ENCODE results near the gene CTTN.
A peak's percentile ranks its signal among the peaks of the same experiment; 100 is the strongest.

Gene CTTN

DNA sequence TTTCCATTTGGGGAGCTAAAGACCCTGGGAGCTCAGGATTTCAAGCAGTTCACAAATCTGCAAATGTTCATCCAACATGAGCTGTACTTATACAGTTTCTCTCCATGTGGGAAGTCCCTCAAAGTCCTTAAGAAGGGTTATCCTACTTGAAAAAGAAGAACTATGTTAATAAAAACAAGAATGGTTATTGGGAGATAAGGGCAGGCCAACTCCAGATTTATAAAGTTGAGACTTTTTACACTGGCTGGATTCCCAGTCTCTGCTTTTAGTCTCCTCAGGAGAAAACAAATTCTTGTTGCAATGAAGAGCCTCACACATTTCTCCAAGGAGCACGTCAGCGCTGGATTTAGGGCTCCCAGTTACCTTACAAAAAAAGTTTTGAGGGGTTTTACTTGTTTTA lies 34.2 kb upstream of the CTTN start:
- 80% methylated on average over 2 of the region's 2 CpGs for WGBS

DNA sequence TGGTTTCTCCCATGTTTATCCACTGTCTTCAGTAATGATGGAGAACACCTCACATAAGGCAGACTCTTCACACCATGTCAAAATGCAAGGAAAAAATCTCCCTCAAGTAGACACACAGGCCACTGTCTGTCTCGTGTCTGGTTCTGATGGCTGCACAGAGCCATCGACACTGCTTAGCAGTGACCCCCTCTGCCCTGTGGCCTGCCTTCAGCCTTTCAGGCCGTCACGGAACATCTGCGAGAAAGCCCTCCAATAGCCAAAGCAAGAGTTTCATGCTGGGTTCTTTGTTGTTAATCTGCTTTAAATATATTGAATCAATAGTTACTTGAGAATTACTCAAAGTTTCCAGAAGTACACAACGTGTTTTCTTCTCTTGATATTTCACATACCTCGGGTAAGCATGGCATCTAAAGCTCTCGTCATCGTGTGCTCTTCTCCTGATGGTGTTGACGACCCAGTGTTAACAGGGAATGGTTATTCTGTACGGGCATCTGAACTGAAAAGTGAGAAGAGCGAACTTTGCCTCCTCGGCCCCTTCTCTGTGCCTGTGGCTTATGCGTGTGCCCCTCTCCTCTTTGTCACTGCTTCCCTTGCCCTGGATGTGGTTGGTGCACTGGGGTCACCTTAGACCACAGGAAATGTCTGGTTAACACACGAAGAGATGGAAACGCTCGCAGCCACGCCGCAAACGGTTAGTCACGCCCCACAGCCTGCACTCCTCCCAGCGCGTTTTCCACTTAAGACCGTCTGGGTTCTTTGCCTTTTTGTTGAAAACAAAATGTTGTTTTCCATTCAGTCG lies 33.4 kb upstream of the CTTN start:
- H3K36me3 ChIP-seq (ENCODE audit: insufficient read depth, low read length), result peaks cover 78% of the 10 kb centered on the region
- H3K4me3 ChIP-seq (ENCODE audit: low read length), result no peak overlapping the region
- H3K9ac ChIP-seq (ENCODE audit: low read depth, low read length), result no peak overlapping the region
- no peaks in the 10 kb centered on the region for H3K27me3 ChIP-seq (ENCODE audit: insufficient read depth, low read length)
- 95% methylated on average over 25 of the region's 25 CpGs for WGBS
- H3K4me1 ChIP-seq (ENCODE audit: insufficient read depth, low read length), result no peaks in the 10 kb centered on the region
- no peak overlapping the region for H3K27ac ChIP-seq (ENCODE audit: low read depth, low read length)
- H3K9me3 ChIP-seq (ENCODE audit: insufficient read depth, low read depth, low read length), result no peaks in the 10 kb centered on the region

More for the DNA sequence above, 34.2 kb upstream of the CTTN start:
- Histone ChIP-seq H3K36me3 (ENCODE audit: insufficient read depth, low read length) (peaks cover 85% of the 10 kb centered on the region), H3K27ac (ENCODE audit: low read depth, low read length) (no peak overlapping the region), H3K4me3 (ENCODE audit: low read length) (no peak overlapping the region), H3K9me3 (ENCODE audit: insufficient read depth, low read depth, low read length) (no peaks in the 10 kb centered on the region), H3K9ac (ENCODE audit: low read depth, low read length) (no peak overlapping the region), H3K27me3 (ENCODE audit: insufficient read depth, low read length) (no peaks in the 10 kb centered on the region), H3K4me1 (ENCODE audit: insufficient read depth, low read length) (no peaks in the 10 kb centered on the region)

DNA sequence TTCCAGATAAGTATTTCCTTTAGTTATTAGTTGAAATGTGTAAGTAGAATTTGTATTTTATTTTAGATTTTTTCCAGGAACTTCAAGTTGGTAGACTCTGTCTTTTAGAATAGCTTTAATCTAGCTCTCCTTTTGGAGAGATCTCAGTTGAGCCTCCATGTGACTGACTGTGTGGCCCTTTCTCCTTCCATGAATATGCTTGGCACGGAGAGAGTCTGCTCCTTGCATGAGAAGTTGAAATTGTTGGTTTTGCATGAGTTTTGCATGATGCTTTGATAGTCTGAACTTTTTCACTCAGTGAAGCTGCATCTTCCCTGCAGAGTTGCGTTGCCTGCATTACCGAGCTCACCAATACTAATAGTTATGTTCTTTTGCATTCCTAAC lies 32.8 kb upstream of the CTTN start:
- H3K27me3 ChIP-seq (ENCODE audit: insufficient read depth, low read length), result no peaks in the 10 kb centered on the region
- H3K27ac ChIP-seq (ENCODE audit: low read depth, low read length), result no peak overlapping the region
- 98% methylated on average over 3 of the region's 3 CpGs for WGBS
- no peak overlapping the region for H3K4me3 ChIP-seq (ENCODE audit: low read length)
- no peaks in the 10 kb centered on the region for H3K9me3 ChIP-seq (ENCODE audit: insufficient read depth, low read depth, low read length)
- H3K36me3 ChIP-seq (ENCODE audit: insufficient read depth, low read length), result peaks cover 72% of the 10 kb centered on the region
- no peaks in the 10 kb centered on the region for H3K4me1 ChIP-seq (ENCODE audit: insufficient read depth, low read length)
- no peak overlapping the region for H3K9ac ChIP-seq (ENCODE audit: low read depth, low read length)

DNA sequence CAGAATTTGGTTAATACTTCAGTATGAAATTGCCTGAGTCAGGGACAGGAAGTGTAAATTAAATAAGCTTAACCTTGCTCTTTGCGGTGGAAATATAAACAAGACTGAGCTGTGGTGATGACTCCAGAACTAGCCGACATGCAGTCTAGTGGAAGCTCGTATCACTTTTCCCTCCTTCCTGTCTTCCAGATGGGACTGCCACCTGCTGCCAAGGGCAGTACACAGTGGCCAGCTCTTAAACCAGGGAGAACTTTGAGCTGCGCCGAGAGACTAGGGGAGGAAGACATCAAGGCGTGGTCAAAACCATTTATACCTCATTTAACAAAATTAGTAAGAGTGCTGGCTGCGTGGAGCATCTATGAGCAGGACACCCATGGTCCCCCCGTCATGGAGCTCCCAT lies 31.3 kb upstream of the CTTN start:
- Histone ChIP-seq H3K27ac (ENCODE audit: low read depth, low read length) (no peak overlapping the region), H3K36me3 (ENCODE audit: insufficient read depth, low read length) (peaks cover 63% of the 10 kb centered on the region), H3K4me1 (ENCODE audit: insufficient read depth, low read length) (no peaks in the 10 kb centered on the region), H3K9ac (ENCODE audit: low read depth, low read length) (no peak overlapping the region), H3K9me3 (ENCODE audit: insufficient read depth, low read depth, low read length) (no peaks in the 10 kb centered on the region), H3K27me3 (ENCODE audit: insufficient read depth, low read length) (no peaks in the 10 kb centered on the region), H3K4me3 (ENCODE audit: low read length) (no peak overlapping the region)
- WGBS, result 96% methylated on average over 8 of the region's 8 CpGs

DNA sequence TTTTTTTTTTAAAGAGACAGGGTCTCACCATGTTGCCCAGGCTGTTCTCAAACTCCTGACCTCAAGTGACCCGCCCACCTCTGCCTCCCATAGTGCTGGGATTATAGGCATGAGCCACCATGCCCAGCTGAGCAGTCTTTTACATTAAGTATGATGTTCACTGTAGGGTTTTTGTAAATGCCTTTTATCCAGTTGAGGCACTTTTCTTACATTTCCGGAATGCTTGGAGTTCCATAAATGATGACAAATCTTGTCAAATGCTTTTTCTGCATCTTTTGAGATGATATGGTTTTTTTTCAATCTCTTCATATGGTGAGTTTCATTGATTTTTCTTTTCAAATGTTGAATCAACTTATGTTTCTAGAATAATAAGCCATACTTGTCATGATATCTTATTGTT lies 29.4 kb upstream of the CTTN start:
- no peak overlapping the region for H3K27ac ChIP-seq (ENCODE audit: low read depth, low read length)
- no peaks in the 10 kb centered on the region for H3K9me3 ChIP-seq (ENCODE audit: insufficient read depth, low read depth, low read length)
- no peaks in the 10 kb centered on the region for H3K27me3 ChIP-seq (ENCODE audit: insufficient read depth, low read length)
- H3K36me3 ChIP-seq (ENCODE audit: insufficient read depth, low read length), result peaks cover 63% of the 10 kb centered on the region
- H3K4me1 ChIP-seq (ENCODE audit: insufficient read depth, low read length), result no peaks in the 10 kb centered on the region
- no peak overlapping the region for H3K4me3 ChIP-seq (ENCODE audit: low read length)
- H3K9ac ChIP-seq (ENCODE audit: low read depth, low read length), result no peak overlapping the region
- 96% methylated on average over 2 of the region's 2 CpGs for whole genome bisulfite sequencing

DNA sequence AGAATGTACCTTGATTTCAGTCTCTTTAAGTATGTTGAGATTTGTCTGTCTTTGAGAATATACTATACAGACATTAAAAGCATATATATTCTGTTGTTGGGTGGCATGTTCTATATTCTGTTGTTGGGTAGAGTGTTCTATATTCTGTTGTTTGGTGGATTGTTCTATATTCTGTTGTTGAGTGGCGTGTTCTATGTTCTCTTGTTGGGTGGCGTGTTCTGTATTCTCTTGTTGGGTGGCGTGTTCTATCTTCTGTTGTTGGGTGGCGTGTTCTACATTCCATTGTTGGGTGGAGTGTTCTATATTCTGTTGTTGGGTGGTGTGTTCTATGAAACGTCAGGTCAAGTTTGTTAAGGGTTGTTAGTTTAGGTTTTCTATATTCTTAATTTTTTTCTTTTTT lies 27.1 kb upstream of the CTTN start:
- WGBS, result 76% methylated on average over 4 of the region's 5 CpGs
- H3K27me3 ChIP-seq (ENCODE audit: insufficient read depth, low read length), result no peaks in the 10 kb centered on the region
- H3K4me1 ChIP-seq (ENCODE audit: insufficient read depth, low read length), result no peaks in the 10 kb centered on the region
- H3K4me3 ChIP-seq (ENCODE audit: low read length), result no peak overlapping the region
- no peak overlapping the region for H3K9ac ChIP-seq (ENCODE audit: low read depth, low read length)
- peaks cover 63% of the 10 kb centered on the region for H3K36me3 ChIP-seq (ENCODE audit: insufficient read depth, low read length)
- H3K27ac ChIP-seq (ENCODE audit: low read depth, low read length), result no peak overlapping the region
- no peaks in the 10 kb centered on the region for H3K9me3 ChIP-seq (ENCODE audit: insufficient read depth, low read depth, low read length)

DNA sequence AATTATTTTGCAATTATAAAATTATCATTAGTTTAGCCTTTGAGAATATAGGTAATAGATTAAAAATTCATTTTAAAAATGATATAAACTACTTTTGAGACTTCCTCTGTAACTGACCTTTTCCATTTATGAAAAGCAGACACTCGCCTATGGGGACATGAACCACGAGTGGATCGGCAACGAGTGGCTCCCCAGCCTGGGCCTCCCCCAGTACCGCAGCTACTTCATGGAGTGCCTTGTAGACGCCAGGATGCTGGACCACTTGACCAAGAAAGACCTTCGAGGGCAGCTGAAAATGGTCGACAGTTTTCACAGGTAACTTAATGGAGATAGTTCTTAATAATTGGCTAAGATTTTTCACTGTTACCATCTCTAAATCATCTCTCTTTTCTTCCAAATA lies 26.3 kb upstream of the CTTN start:
- Histone ChIP-seq H3K4me1 (ENCODE audit: insufficient read depth, low read length) (no peaks in the 10 kb centered on the region), H3K36me3 (ENCODE audit: insufficient read depth, low read length) (peaks cover 64% of the 10 kb centered on the region), H3K27ac (ENCODE audit: low read depth, low read length) (no peak overlapping the region), H3K9me3 (ENCODE audit: insufficient read depth, low read depth, low read length) (no peaks in the 10 kb centered on the region), H3K4me3 (ENCODE audit: low read length) (no peak overlapping the region), H3K9ac (ENCODE audit: low read depth, low read length) (no peak overlapping the region), H3K27me3 (ENCODE audit: insufficient read depth, low read length) (no peaks in the 10 kb centered on the region)
- 93% methylated on average over 8 of the region's 8 CpGs for WGBS

DNA sequence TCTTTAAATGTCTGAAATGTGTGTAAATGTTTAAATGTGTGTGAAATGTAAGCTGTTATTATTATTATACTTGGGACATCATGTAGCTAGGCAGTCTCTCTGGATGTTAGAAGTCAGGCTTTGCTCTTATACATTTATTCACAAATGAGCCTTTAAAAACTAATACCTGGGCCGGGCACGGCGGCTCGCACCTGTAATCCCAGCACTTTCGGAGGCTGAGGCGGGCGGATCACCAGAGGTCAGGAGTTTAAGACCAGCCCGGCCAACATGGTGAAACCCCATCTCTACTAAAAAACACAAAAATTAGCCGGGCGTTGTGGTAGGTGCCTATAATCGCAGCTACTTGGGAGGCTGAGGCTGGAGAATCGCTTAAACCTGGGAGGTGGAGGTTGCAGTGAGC lies 21.7 kb upstream of the CTTN start:
- Histone ChIP-seq H3K4me3 (ENCODE audit: low read length) (no peak overlapping the region), H3K9me3 (ENCODE audit: insufficient read depth, low read depth, low read length) (no peaks in the 10 kb centered on the region), H3K9ac (ENCODE audit: low read depth, low read length) (no peak overlapping the region), H3K27me3 (ENCODE audit: insufficient read depth, low read length) (no peaks in the 10 kb centered on the region), H3K4me1 (ENCODE audit: insufficient read depth, low read length) (peaks cover 3% of the 10 kb centered on the region; the same call in 1 of the 2 replicates), H3K27ac (ENCODE audit: low read depth, low read length) (no peak overlapping the region), H3K36me3 (ENCODE audit: insufficient read depth, low read length) (peaks cover 91% of the 10 kb centered on the region)
- 91% methylated on average over 12 of the region's 12 CpGs for WGBS

DNA sequence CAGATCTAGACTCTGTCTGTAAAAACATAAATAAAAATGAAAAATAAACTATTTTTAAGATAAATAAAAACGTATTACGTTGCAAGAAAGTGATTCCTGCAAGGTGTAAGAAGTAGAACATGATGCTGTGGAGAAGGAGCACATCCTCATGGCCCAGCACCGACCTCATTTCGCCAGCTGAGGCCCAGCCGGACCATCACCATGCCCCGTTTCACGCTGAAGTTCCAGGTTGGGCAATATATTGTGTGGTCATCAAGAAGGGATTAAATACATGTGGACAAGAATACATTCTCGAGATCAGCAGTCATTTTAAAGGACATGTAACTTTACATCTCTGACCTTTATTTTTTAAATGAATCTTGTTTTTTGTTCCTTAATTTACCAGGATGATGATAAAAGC lies 20.7 kb upstream of the CTTN start:
- H3K9me3 ChIP-seq (ENCODE audit: insufficient read depth, low read depth, low read length), result no peaks in the 10 kb centered on the region
- peaks cover 91% of the 10 kb centered on the region for H3K36me3 ChIP-seq (ENCODE audit: insufficient read depth, low read length)
- H3K4me3 ChIP-seq (ENCODE audit: low read length), result no peak overlapping the region
- H3K27ac ChIP-seq (ENCODE audit: low read depth, low read length), result no peak overlapping the region
- H3K27me3 ChIP-seq (ENCODE audit: insufficient read depth, low read length), result no peaks in the 10 kb centered on the region
- peaks cover 13% of the 10 kb centered on the region for H3K4me1 ChIP-seq (ENCODE audit: insufficient read depth, low read length)
- no peak overlapping the region for H3K9ac ChIP-seq (ENCODE audit: low read depth, low read length)
- WGBS, result 95% methylated on average over 7 of the region's 8 CpGs

DNA sequence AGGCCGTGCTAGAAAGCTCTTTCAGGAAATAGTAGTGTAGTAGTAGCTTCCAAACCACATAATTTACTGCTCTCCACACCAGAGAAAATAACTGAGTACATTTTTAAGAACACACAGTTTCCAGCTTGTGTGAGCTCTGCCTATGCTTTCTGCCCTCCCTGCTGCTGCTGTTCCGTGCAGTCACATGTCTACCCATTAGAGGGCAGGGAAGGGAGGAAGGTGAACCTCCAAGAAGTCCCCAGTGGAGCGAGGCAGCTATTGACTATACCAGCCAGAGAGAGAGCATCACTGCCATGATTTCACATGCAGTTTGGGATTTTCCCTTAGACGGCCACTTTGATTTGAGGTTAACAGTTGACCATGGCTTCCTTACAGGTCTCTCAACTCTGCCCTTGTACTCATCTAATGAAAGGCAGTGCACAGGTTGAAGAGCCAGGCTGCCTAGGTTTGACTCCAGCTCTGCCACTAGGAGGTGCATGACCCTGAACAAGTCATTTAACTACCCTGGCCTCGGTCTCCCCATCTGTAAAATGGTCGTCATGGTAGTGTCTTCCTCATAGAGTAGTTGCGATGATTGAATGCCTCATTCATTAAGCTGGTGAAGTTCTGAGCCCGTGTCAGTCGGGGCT lies 19.7 kb upstream of the CTTN start:
- Histone ChIP-seq H3K9me3 (ENCODE audit: insufficient read depth, low read depth, low read length) (no peaks in the 10 kb centered on the region), H3K36me3 (ENCODE audit: insufficient read depth, low read length) (peaks cover 91% of the 10 kb centered on the region), H3K4me1 (ENCODE audit: insufficient read depth, low read length) (peaks cover 15% of the 10 kb centered on the region), H3K27ac (ENCODE audit: low read depth, low read length) (no peak overlapping the region), H3K9ac (ENCODE audit: low read depth, low read length) (no peak overlapping the region), H3K27me3 (ENCODE audit: insufficient read depth, low read length) (no peaks in the 10 kb centered on the region), H3K4me3 (ENCODE audit: low read length) (no peak overlapping the region)
- 91% methylated on average over 8 of the region's 9 CpGs for WGBS

DNA sequence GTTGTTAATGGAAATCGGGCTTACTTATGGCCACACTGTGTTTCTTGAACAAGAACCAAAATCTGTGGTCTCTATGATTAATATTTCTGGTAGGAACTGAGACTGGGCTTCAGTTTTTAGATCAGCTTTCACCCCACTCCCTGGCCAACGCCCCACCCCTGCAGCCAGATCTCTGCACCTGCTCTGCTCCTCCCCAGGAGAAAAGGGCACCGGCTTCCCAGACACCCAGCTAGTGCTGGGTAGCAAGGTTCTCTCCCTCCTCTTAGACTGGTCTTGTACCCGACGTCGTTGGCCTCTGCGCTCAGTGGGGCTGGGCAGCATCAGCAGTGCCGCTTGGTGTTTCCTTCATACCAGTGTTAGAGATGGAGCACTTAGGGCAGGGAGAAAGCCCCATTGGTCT lies 17.0 kb upstream of the CTTN start:
- Histone ChIP-seq H3K9ac (ENCODE audit: low read depth, low read length) (no peak overlapping the region), H3K4me1 (ENCODE audit: insufficient read depth, low read length) (peaks cover 15% of the 10 kb centered on the region), H3K9me3 (ENCODE audit: insufficient read depth, low read depth, low read length) (no peaks in the 10 kb centered on the region), H3K27me3 (ENCODE audit: insufficient read depth, low read length) (no peaks in the 10 kb centered on the region), H3K27ac (ENCODE audit: low read depth, low read length) (0 out of 2 replicates have a peak overlapping the region, but pooled peaks have one; percentile 74), H3K4me3 (ENCODE audit: low read length) (no peak overlapping the region), H3K36me3 (ENCODE audit: insufficient read depth, low read length) (peaks cover 87% of the 10 kb centered on the region)
- WGBS, result 94% methylated on average over 8 of the region's 8 CpGs

All from HUES64 (cell line).